Upper lobe of left lung (tissue), 4 donors: Measurements from ENCODE around the gene OR2K2.

Experiments
- CTCF ChIP-seq, 6 experiments: fragments of 450-650 bp in 4 of 6; fragments of 200-600 bp in 2 of 6; sonication (generic) in 2 of 6; IDR thresholded peaks; one replicate each; pipeline ENCODE4 v1.5.1; 2016 to 2019; ENCODE audit warnings: antibody characterized with exemption in 6 of 6
- POLR2AphosphoS5 ChIP-seq, 2 donors: sonication (generic); formaldehyde crosslinking; IDR thresholded peaks; one replicate each; pipeline ENCODE4 v1.5.1; 2017; ENCODE audit warnings: antibody characterized with exemption in 2 of 2

DNA sequence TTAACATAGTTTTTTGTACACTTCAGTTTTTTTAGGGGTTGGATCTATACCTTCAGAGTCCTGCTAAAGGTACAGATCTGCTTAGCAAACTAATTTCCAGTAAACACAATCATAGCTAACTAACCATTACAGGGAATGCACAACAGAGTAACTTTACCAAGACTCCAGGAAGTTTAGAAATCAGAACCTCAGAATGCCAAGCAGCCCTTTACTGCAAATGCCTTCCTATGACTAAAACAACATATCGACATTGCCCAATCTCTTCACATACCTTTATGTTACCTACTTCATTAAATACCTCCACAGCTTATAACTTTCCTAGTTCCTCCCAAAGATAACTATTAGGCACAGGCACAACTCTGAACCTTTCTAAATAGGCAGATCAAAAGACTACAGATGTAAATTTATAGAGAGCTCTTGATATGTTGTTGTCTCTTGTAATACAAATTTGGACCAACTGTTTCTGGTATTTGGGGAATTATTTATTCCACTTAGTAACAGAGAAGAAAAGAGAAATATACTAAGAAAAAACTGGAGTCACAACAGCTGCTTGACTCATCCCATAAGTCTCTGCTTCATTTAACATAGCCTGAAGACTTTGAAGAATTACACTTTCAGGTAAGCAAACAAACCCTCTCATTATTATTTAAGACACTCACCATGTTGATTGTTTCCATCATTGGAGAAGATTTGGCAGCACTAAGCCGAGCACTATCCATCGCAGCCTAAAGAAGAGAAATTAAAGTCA lies 46.0 kb upstream of the OR2K2 start:
- no peak for TF ChIP-seq CTCF (IDR thresholded peaks at IDR 0.05)
- no peak for TF ChIP-seq POLR2AphosphoS5 (IDR thresholded peaks at IDR 0.05)
